ENCODE measurements around the gene PDLIM1. TPM values are rescaled to one million over a fixed set of nuclear protein-coding genes. Genes with fewer than 3 reads are reported as not detected.

PDLIM1 gene
- polyA plus RNA-seq, 1 of the 3 experiments (the other 2 are of a cell fraction): 97.2 TPM

- peak; percentile 73; the same call in 1 of the 2 replicates for TF ChIP-seq POLR2AphosphoS5 (IDR thresholded peaks at IDR 0.05; ENCODE audit: low read depth, low read length)
- TF ChIP-seq MAX (IDR thresholded peaks at IDR 0.05; ENCODE audit: low read depth): no peak
- TF ChIP-seq MXI1 (IDR thresholded peaks at IDR 0.05; ENCODE audit: low read depth, low read length): no peak
- TF ChIP-seq ELF1 (IDR thresholded peaks at IDR 0.05): peak; percentile 52; the same call in 1 of the 2 replicates
- TF ChIP-seq RXRA (IDR thresholded peaks at IDR 0.05; ENCODE audit: borderline replicate concordance, low read depth): peak; percentile 81; the same call in 1 of the 2 replicates
- peak; percentile 85 for TF ChIP-seq MEF2A (IDR thresholded peaks at IDR 0.05; ENCODE audit: borderline replicate concordance, low read depth)
- no peak for TF ChIP-seq SMC3 (IDR thresholded peaks at IDR 0.05; ENCODE audit: low read depth, low read length)
- peak; percentile 51; the same call in 1 of the 2 replicates for TF ChIP-seq TAF1 (IDR thresholded peaks at IDR 0.05; ENCODE audit: borderline replicate concordance, low read depth, low read length)
- peak; percentile 99 for TF ChIP-seq JUND (IDR thresholded peaks at IDR 0.05)
- peak; percentile 38; the same call in 1 of the 2 replicates for TF ChIP-seq YY1 (IDR thresholded peaks at IDR 0.05; ENCODE audit: low read depth)
- peak in 1 of 2 experiments; percentile 96; a peak in 2 of 4 replicates for TF ChIP-seq EP300 (IDR thresholded peaks at IDR 0.05; ENCODE audit: borderline replicate concordance in 1 of 2, low read depth in 1 of 2, low read length in 1 of 2)
- TF ChIP-seq FOSL2 (IDR thresholded peaks at IDR 0.05; ENCODE audit: borderline replicate concordance, low read depth): peak; percentile 99
- TF ChIP-seq CHD2 (IDR thresholded peaks at IDR 0.05; ENCODE audit: low read length, partially characterized antibody): no peak
- no peak for TF ChIP-seq FOXJ3 (CRISPR knock-in tag; IDR thresholded peaks at IDR 0.05)
Observed at GRCh38 chr10:95308389-95309302, 17.8 kb upstream of the PDLIM1 start (continued).

- Histone ChIP-seq H3K4me3 (ENCODE audit: low read depth in 2 of 2, low read length in 1 of 2) (no peak overlapping the region), H2AFZ (ENCODE audit: low read depth) (no peak overlapping the region), H4K20me1 (ENCODE audit: insufficient read depth) (no peaks in the 10 kb centered on the region), H3K9me3 (no peaks in the 10 kb centered on the region), H3K79me2 (ENCODE audit: insufficient read depth) (no peaks in the 10 kb centered on the region), H3K36me3 (replicated peaks in 1 of 2; ENCODE audit: control insufficient read depth in 1 of 2, insufficient read depth in 2 of 2, low read length in 1 of 2) (no peaks in the 10 kb centered on the region), H3K9ac (no peak overlapping the region), H3K27ac (ENCODE audit: low read depth in 2 of 2, low read length in 1 of 2) (peak overlapping the region in 1 of 2 experiments; percentile 92; a peak in 2 of 4 replicates), H3K27me3 (ENCODE audit: insufficient read depth) (no peaks in the 10 kb centered on the region), H3K4me2 (no peak overlapping the region), H3F3A (replicated peaks; ENCODE audit: insufficient read depth) (peaks cover 22% of the 10 kb centered on the region), H3K9me2 (no peaks in the 10 kb centered on the region), H3K4me1 (ENCODE audit: control insufficient read depth in 1 of 2, insufficient read depth in 2 of 2, low read depth in 1 of 2, low read length in 1 of 2) (peaks cover 0 to 6% of the 10 kb centered on the region in 2 experiments; a peak in 1 of 4 replicates)
- CTCF ChIA-PET: interaction anchor here (1.0 to 1.7 kb wide), 2 partner anchors 56 to 64 kb away, joined by 3 to 4 read pairs; no protein-coding TSS in a partner anchor
- no peak for DNase-seq
- WGBS (ENCODE audit: low lambda C conversion rate): 60% methylated on average over 1 of the region's 1 CpG
- no peak for TF ChIP-seq FOSL2 (IDR thresholded peaks at IDR 0.05; ENCODE audit: borderline replicate concordance, low read depth)
- TF ChIP-seq EP300 (IDR thresholded peaks at IDR 0.05; ENCODE audit: borderline replicate concordance in 1 of 2, low read depth in 1 of 2, low read length in 1 of 2): no peak
- TF ChIP-seq SMC3 (IDR thresholded peaks at IDR 0.05; ENCODE audit: low read depth, low read length): no peak
- TF ChIP-seq TAF1 (IDR thresholded peaks at IDR 0.05; ENCODE audit: borderline replicate concordance, low read depth, low read length): no peak
- TF ChIP-seq SIN3A (IDR thresholded peaks at IDR 0.05; ENCODE audit: borderline replicate concordance, low read depth, low read length): no peak
- TF ChIP-seq REST (IDR thresholded peaks at IDR 0.05; ENCODE audit: low read depth, low read length): no peak
- no peak for TF ChIP-seq NFIC (IDR thresholded peaks at IDR 0.05; ENCODE audit: borderline replicate concordance)
- TF ChIP-seq RCOR1 (IDR thresholded peaks at IDR 0.05; ENCODE audit: low read length): no peak
- no peak for TF ChIP-seq RXRA (IDR thresholded peaks at IDR 0.05; ENCODE audit: borderline replicate concordance, low read depth)
- no peak for TF ChIP-seq FOXM1 (IDR thresholded peaks at IDR 0.05; ENCODE audit: low read depth)
- TF ChIP-seq TEAD4 (IDR thresholded peaks at IDR 0.05; ENCODE audit: borderline replicate concordance, insufficient read depth): no peak
- no peak for TF ChIP-seq MAX (IDR thresholded peaks at IDR 0.05; ENCODE audit: low read depth)
- no peak for TF ChIP-seq EZH2phosphoT487 (IDR thresholded peaks at IDR 0.05; ENCODE audit: borderline replicate concordance, low read depth)
- POLR2A ChIA-PET: no interaction called here
Observed at GRCh38 chr10:95306851-95307250, 16.0 kb upstream of the PDLIM1 start.

All from SK-N-SH (cell line).